Bone marrow (tissue), 2 donors: ENCODE results near the gene SERF2.

Source experiments
- DNase-seq, 2 donors: peaks; one replicate each; lab custom pipeline; 2025; lab: John Stamatoyannopoulos, UW

The SERF2 gene

GRCh38 chr15:43791993-43792760, at the start of gene SERF2:
Gene SERF2 (plus strand): TSS chr15:43792320. CDS start chr15:43792377, 57 bp downstream.
- DNase-seq: peak; percentile 96 to 99

GRCh38 chr15:43746245-43746902, 45.7 kb upstream of the SERF2 start, which contains the start of gene PDIA3:
Gene PDIA3 (plus strand): TSS chr15:43746438. CDS start chr15:43746540, 102 bp downstream.
- peak; percentile 42 to 83 for DNase-seq

GRCh38 chr15:43746903-43747309, 45.2 kb upstream of the SERF2 start:
- DNase-seq: peak in 1 of 2 donors; percentile 49

DNA sequence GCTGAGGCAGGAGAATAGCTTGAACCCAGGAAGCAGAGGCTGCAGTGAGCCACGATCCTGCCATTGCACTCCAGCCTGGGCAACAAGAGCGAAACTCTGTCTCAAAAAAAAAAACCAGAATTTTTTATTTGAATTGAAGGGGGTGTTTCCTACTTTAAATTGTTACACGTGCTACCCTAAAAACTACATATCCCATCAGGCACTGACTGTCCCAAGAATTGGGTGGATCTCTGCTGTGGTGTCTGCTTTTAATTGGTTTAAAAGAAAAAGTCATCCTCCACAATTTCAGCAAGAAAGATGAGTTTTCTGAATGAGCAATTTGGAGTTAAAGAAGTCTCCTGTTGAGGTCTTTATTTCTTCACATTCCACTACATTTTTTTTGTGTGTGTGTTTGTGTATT, 43.7 kb upstream of the SERF2 start:
- no peak for DNase-seq

DNA sequence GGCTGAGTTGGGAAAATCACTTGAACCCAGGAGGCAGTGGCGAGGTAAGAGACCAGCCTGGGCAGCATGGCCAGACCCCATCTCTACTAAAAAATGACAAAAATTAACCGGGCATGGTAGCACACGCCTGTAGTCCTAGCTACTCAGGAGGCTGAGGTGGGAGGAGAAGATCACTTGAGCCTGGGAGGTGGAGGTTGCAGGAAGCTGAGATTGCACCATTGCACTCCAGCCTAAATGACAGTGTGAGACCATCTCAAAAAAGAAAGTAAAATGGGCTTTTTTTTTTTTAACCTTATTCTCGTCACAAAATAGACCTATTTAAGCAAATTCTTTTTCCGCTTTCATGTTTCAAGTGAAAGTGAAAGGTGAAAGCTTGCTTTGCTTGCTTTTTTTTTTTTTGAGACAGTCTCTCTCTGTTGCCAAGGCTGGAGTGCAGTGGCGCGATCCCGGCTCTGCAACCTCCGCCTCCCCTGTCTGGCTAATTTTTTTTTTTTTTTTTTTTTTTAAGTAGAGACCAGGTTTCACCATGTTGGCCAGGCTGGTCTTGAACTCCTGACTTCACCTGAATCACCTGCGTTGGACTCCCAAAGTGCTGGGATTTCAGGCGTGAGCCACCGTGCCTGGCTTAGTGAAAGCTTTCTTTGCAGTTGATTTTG, 42.3 kb upstream of the SERF2 start:
- DNase-seq: peak in 1 of 2 donors; percentile 50

DNA sequence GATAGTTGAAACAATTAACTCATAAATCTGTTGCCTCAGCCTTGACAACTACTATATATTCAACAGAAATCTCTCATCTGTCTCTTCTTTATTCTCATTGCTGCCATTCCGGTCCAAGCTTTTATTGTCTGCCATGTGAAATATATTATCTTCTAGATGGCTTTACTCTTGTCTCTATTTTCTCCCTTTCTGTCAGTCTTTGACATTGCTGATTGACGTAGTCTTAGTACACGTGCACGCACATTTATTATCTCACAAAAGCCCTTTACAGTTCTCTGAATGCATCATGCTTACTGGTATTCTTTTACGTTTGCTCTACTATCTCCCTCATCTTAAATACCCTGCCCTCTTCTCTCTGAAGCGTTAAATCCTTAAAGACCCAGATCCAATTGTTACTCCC, 40.2 kb upstream of the SERF2 start:
- DNase-seq: no peak

- no peak for DNase-seq
These were observed 29.3 kb upstream of the SERF2 start for GRCh38 chr15:43762824-43763223.

GRCh38 chr15:43763819-43764446, 28.2 kb upstream of the SERF2 start:
- DNase-seq: no peak

GRCh38 chr15:43769584-43770228, 22.4 kb upstream of the SERF2 start:
- DNase-seq: peak in 1 of 2 donors; percentile 62

DNA sequence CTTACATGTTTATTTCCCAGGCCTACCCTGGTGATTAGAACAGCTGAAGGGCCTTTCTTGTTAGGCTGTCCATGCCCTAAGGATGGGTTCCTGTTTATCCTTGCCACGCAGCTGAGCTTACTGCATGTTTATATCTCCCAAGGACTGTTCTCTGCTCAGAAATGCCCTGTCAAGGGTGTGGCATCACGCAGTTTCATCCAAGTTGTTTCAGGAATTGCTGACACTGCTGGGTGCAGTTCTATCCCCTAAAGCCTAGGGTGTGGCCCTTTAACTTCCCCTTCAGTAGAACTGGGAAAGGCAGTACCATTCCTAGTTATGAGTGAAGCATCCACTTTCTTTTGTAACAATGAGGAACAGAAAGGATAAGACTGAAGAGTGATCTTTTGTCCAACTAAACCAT, 20.3 kb upstream of the SERF2 start:
- DNase-seq: no peak

DNA sequence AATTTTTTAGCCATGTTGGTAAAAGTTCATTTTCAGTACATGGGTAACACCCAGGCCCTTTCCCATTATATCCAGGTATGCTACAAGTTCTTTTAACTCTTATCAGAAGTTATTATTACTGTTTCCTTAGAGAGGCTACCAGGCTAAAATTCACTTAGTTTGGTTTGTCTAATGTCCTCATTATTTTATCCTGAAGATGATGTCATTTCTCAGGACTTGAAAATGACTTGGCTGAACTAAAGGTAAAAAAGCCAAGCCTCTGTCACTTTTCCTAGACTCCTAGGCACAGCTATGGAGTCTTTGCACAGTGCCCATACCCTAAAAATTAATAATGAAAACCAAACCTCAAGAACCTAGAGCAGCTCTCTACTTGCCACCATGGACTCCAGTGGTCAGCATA, 19.5 kb upstream of the SERF2 start:
- DNase-seq: no peak

GRCh38 chr15:43774062-43774461, 18.1 kb upstream of the SERF2 start:
- no peak for DNase-seq

- no peak for DNase-seq
These were observed 16.6 kb upstream of the SERF2 start for GRCh38 chr15:43775411-43775965.

GRCh38 chr15:43776101-43776717, 15.9 kb upstream of the SERF2 start:
- no peak for DNase-seq

GRCh38 chr15:43776718-43777266, 15.3 kb upstream of the SERF2 start, which contains the start of gene ELL3:
Gene ELL3 (minus strand): TSS chr15:43776966. CDS start chr15:43776901, 65 bp downstream.
- DNase-seq: peak; percentile 76 to 77

- peak; percentile 76 to 77 for DNase-seq
These were observed 14.7 kb upstream of the SERF2 start for GRCh38 chr15:43777267-43777914.

DNA sequence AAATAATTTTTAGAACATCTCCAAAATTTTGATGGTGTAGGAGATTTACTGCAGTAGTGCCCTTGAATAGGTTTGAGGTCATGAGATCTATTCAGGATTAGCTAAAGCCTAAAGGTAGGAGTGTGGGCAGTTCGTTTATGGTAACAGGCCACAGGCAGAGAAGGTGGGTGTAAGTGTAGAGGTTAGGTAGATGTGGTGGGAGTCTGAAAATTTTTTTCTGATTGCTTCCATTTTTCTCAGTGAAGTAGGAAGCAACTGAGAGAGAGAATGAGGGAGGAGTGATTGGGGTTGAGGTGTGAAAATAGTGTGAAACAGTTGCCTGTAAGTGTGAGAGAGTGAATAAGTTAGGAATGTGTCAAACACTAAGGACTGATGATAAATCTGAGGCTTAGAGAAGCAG, 13.1 kb upstream of the SERF2 start:
- no peak for DNase-seq

GRCh38 chr15:43789409-43789808, 2.7 kb upstream of the SERF2 start:
- DNase-seq: no peak

GRCh38 chr15:43792761-43793476, 799 bp downstream of the SERF2 start:
- no peak for DNase-seq
